Endothelial cell of umbilical vein (primary cell): ENCODE results near the gene DIS3L2.

ENCODE experiments used
- CTCF ChIP-seq, 2 donors: IDR thresholded peaks; 1 replicate in 1 of 2; 2 replicates in 1 of 2; pipeline ENCODE4 v1.5.1; 2011; ENCODE audit warnings: low read length in 2 of 2, mild to moderate bottlenecking in 2 of 2, moderate library complexity in 2 of 2, control low read depth in 1 of 2, inconsistent platforms in 1 of 2, low read depth in 1 of 2; ENCODE audit not compliant: insufficient read depth in 1 of 2; ENCODE audit errors: extremely low read depth in 1 of 2
- POLR2A ChIP-seq: IDR thresholded peaks from 2 replicates; pipeline ENCODE4 v1.6.1; 2012; ENCODE audit warnings: low read depth, mild to moderate bottlenecking, control low read depth, low read length
- POLR2AphosphoS5 ChIP-seq: IDR thresholded peaks from 2 replicates; pipeline ENCODE4 v1.6.1; 2012; ENCODE audit warnings: low read depth, mild to moderate bottlenecking, control low read depth, low read length, moderate library complexity; ENCODE audit not compliant: insufficient read depth

DNA sequence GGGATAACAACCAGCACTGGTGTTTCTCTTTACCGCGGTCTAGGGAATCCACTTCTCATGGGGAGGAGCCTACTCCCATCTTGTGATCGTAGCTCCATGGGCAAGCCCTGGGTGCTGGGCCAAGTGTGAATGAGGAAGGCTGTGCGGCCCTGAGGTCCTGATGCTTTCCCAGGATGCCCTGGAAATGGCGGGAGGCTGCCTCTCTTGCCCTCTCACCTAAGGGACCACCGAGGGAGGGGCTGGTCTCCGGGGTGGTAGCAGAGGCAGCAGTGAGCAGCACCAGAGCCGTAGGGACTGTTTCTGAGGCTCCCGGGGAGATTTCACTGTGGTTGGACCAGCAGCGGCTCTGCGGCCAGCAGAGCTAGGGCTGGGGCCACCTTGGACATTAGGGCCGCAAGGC is 19.8 kb upstream of the DIS3L2 start:
- TF ChIP-seq CTCF (IDR thresholded peaks at IDR 0.05; ENCODE audit: extremely low read depth in 1 of 2, insufficient read depth in 1 of 2, low read depth in 1 of 2, low read length in 2 of 2): no peak
- no peak for TF ChIP-seq POLR2AphosphoS5
- no peak for TF ChIP-seq POLR2A
